ENCODE results near the gene MAP6. TPM values are rescaled to one million over a fixed set of nuclear protein-coding genes. Genes with fewer than 3 reads are reported as not detected.

The MAP6 gene
- total RNA-seq, 3 donors from 2014 or later (not counting 1 experiment from before 2014, with no cell fraction given) = not detected

GRCh38 chr11:75715688-75716087, 46.9 kb upstream of the MAP6 start:
- Mint-ChIP-seq H3K27me3 (ENCODE audit: low read depth in 2 of 2) (peaks cover 12 to 16% of the 10 kb centered on the region in 2 donors), H3K4me1 (no peaks in the 10 kb centered on the region), H3K4me3 (no peak overlapping the region), H3K9me3 (no peaks in the 10 kb centered on the region), H3K27ac (no peak overlapping the region), H3K36me3 (no peaks in the 10 kb centered on the region)
- Histone ChIP-seq H3K4me3 (ENCODE audit: low read length) (no peak overlapping the region), H3K4me1 (ENCODE audit: control insufficient read depth, insufficient read depth, low read length) (no peaks in the 10 kb centered on the region), H3K36me3 (ENCODE audit: control insufficient read depth, insufficient read depth, low read length) (no peaks in the 10 kb centered on the region), H3K27ac (ENCODE audit: low read length) (no peak overlapping the region), H3K9me3 (ENCODE audit: control insufficient read depth, insufficient read depth, low read length) (no peaks in the 10 kb centered on the region), H3K27me3 (ENCODE audit: control insufficient read depth, insufficient read depth, low read length) (no peaks in the 10 kb centered on the region)
- ATAC-seq = no peak
- WGBS (ENCODE audit: insufficient coverage) = 100% methylated on average over 1 of the region's 2 CpGs
- TF ChIP-seq CTCF (IDR thresholded peaks at IDR 0.05) = no peak
- intact Hi-C loops (cut with micrococcal nuclease) = no loop called here
- DNase-seq = no peak

DNA sequence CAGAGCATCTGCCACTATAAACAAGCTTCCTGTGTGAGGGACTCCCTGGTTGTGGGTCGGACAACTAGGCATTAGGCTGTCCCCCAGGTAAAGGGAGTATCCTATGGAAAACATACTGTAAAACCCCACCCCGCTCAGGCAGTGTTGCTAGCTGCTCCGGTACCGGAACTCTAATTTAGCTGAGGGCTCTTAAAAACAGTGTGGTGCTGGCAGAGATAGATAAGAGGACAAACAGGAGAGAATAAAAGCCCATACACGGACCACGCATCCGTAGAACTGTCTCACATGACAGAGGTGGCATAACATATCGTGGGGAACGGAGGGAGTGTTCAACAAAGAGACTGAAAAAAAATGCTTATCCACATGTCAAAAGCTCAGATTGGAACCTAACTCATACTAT, 45.4 kb upstream of the MAP6 start:
- Histone ChIP-seq H3K27me3 (ENCODE audit: control insufficient read depth, insufficient read depth, low read length) (no peaks in the 10 kb centered on the region), H3K27ac (ENCODE audit: low read length) (no peak overlapping the region), H3K4me1 (ENCODE audit: control insufficient read depth, insufficient read depth, low read length) (no peaks in the 10 kb centered on the region), H3K4me3 (ENCODE audit: low read length) (no peak overlapping the region), H3K36me3 (ENCODE audit: control insufficient read depth, insufficient read depth, low read length) (no peaks in the 10 kb centered on the region), H3K9me3 (ENCODE audit: control insufficient read depth, insufficient read depth, low read length) (no peaks in the 10 kb centered on the region)
- no peak overlapping the region for H3K4me3 Mint-ChIP-seq
- no peak for TF ChIP-seq CTCF (IDR thresholded peaks at IDR 0.05)
- WGBS (ENCODE audit: insufficient coverage) = 86% methylated on average over 9 of the region's 9 CpGs
- H3K27me3 Mint-ChIP-seq (ENCODE audit: low read depth in 2 of 2) = peaks cover 12 to 16% of the 10 kb centered on the region in 2 donors
- no peaks in the 10 kb centered on the region for H3K9me3 Mint-ChIP-seq
- intact Hi-C loops (cut with micrococcal nuclease) = no loop called here
- ATAC-seq = no peak
- no peaks in the 10 kb centered on the region for H3K4me1 Mint-ChIP-seq
- DNase-seq = no peak
- H3K27ac Mint-ChIP-seq = no peak overlapping the region
- no peaks in the 10 kb centered on the region for H3K36me3 Mint-ChIP-seq

DNA sequence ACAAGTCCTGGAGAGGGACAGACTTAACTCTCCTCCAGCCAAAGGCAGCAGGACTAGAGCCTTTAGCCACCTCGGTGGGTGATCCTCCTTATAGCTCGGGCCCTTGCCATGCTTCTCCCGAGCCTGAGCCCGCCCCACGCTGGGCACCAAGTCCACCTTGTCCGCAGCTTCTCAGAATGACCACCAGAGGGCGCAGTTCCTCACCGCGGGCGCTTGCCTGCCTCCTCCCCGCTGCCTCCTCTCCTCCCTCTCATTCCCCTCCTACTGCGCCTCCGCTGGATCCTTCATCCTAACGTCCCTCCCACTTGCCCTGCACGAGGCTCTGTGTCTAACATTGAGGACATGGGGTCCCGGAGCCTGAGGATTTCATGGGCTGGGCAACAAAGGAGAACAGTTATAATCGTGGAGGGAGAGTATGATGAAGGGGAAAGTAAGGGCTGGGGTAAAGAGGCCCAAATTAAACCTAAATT, 37.5 kb upstream of the MAP6 start:
- H3K4me1 Mint-ChIP-seq = peaks cover 6 to 13% of the 10 kb centered on the region in 2 donors
- peak; percentile 86 to 98 (median 91) for ATAC-seq

More for the DNA sequence above, 37.5 kb upstream of the MAP6 start:
- peak; percentile 53 to 84 for DNase-seq
- Histone ChIP-seq H3K9me3 (ENCODE audit: control insufficient read depth, insufficient read depth, low read length) (no peaks in the 10 kb centered on the region), H3K4me1 (ENCODE audit: control insufficient read depth, insufficient read depth, low read length) (peaks cover 6% of the 10 kb centered on the region), H3K36me3 (ENCODE audit: control insufficient read depth, insufficient read depth, low read length) (no peaks in the 10 kb centered on the region), H3K4me3 (ENCODE audit: low read length) (no peak overlapping the region), H3K27me3 (ENCODE audit: control insufficient read depth, insufficient read depth, low read length) (no peaks in the 10 kb centered on the region), H3K27ac (ENCODE audit: low read length) (no peak overlapping the region)
- WGBS (ENCODE audit: insufficient coverage) = 7% methylated on average over 17 of the region's 17 CpGs
- no peaks in the 10 kb centered on the region for H3K9me3 Mint-ChIP-seq
- no peak overlapping the region for H3K4me3 Mint-ChIP-seq
- no peaks in the 10 kb centered on the region for H3K36me3 Mint-ChIP-seq
- intact Hi-C loops (cut with micrococcal nuclease) = loop anchor here (2.0 kb wide), 1 partner anchor 613 kb away; no protein-coding TSS in a partner anchor
- peak; percentile 97 for TF ChIP-seq CTCF (IDR thresholded peaks at IDR 0.05)
- H3K27me3 Mint-ChIP-seq (ENCODE audit: low read depth in 2 of 2) = peaks cover 7% of the 10 kb centered on the region in 2 donors
- no peak overlapping the region for H3K27ac Mint-ChIP-seq

Data from natural killer cell (primary cell).